SJCRH30 (cell line): ENCODE results near the gene LRP1-AS. TPM values are rescaled to one million over a fixed set of nuclear protein-coding genes. Genes with fewer than 3 reads are reported as not detected.

Experiments used
- DNase-seq, 2 experiments: peaks; one replicate each; pipeline ENCODE4 v3.0.0-alpha.2; 2015 to 2020
- H3K27ac ChIP-seq: fragments of 250-450 bp; sonication (Bioruptor Pico); 2 replicates; pipeline ENCODE4 v1.5.1; 2020; ENCODE audit warnings: mild to moderate bottlenecking, moderate library complexity
- H3K27me3 ChIP-seq: fragments of 250-450 bp; sonication (Bioruptor Pico); 2 replicates; pipeline ENCODE4 v1.5.1; 2020; ENCODE audit warnings: mild to moderate bottlenecking, moderate library complexity
- H3K36me3 ChIP-seq: fragments of 250-450 bp; sonication (Bioruptor Pico); 2 replicates; pipeline ENCODE4 v1.5.1; 2020; ENCODE audit warnings: mild to moderate bottlenecking, moderate library complexity
- H3K4me1 ChIP-seq: fragments of 250-450 bp; sonication (Bioruptor Pico); 2 replicates; pipeline ENCODE4 v1.5.1; 2020; ENCODE audit warnings: mild to moderate bottlenecking, moderate library complexity
- H3K4me3 ChIP-seq: fragments of 250-450 bp; sonication (Bioruptor Pico); 2 replicates; pipeline ENCODE4 v1.5.1; 2020; ENCODE audit warnings: mild to moderate bottlenecking, moderate library complexity
- H3K9me3 ChIP-seq: fragments of 250-450 bp; sonication (Bioruptor Pico); replicated peaks from 2 replicates; pipeline ENCODE4 v1.5.1; 2020; ENCODE audit warnings: mild to moderate bottlenecking, moderate library complexity
- total RNA-seq: library from RNA; depleted of rRNA; stranded (reverse); fragments of >200 nt; shearing (Covaris generic); gene quantifications from 2 replicates; pipeline ENCODE4 v1.2.3, GENCODE V29; 2014

LRP1-AS gene
- total RNA-seq, 1 experiment from 2014 or later, result 1.3 TPM

DNA sequence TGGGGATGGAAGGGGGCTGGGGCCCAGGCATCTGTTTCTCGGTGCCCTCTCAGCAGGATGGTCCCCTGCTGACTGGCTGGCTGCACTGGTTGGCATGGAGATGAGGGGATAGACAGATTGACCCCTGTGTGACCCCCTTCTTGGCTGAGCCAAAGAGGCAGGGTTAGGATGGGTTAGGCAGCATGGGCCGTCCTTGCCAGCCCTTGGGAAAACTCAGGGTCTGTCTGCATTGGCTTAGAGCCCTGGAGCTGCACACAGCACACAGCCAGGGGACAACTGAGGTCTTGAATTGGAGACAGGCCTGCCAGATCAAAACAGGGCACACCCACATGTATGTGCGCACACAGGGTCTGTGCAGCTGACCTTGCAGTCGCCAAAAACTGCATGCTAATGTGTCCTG, 11.2 kb upstream of the LRP1-AS start:
- no peak overlapping the region for H3K4me3 ChIP-seq
- H3K27ac ChIP-seq, result no peak overlapping the region
- H3K4me1 ChIP-seq, result no peaks in the 10 kb centered on the region
- DNase-seq, result no peak
- no peaks in the 10 kb centered on the region for H3K9me3 ChIP-seq
- no peaks in the 10 kb centered on the region for H3K27me3 ChIP-seq
- H3K36me3 ChIP-seq, result peaks cover 34% of the 10 kb centered on the region

DNA sequence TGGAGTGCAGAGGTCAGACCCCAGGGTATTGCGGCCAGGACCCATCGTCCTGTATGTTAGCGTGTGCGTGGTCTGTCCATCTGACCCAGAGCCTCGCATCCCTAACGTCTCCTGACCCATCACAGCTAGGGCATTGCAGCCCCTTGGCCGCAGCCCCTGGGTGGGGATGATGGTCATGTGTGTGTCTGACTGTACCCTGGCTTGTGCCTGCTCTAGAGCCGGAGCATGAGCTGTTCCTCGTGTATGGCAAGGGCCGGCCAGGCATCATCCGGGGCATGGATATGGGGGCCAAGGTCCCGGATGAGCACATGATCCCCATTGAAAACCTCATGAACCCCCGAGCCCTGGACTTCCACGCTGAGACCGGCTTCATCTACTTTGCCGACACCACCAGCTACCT, 10.8 kb upstream of the LRP1-AS start:
- DNase-seq, result no peak
- no peaks in the 10 kb centered on the region for H3K27me3 ChIP-seq
- H3K27ac ChIP-seq, result no peak overlapping the region
- H3K4me3 ChIP-seq, result no peak overlapping the region
- no peaks in the 10 kb centered on the region for H3K4me1 ChIP-seq
- H3K9me3 ChIP-seq, result no peaks in the 10 kb centered on the region
- H3K36me3 ChIP-seq, result peaks cover 34% of the 10 kb centered on the region

DNA sequence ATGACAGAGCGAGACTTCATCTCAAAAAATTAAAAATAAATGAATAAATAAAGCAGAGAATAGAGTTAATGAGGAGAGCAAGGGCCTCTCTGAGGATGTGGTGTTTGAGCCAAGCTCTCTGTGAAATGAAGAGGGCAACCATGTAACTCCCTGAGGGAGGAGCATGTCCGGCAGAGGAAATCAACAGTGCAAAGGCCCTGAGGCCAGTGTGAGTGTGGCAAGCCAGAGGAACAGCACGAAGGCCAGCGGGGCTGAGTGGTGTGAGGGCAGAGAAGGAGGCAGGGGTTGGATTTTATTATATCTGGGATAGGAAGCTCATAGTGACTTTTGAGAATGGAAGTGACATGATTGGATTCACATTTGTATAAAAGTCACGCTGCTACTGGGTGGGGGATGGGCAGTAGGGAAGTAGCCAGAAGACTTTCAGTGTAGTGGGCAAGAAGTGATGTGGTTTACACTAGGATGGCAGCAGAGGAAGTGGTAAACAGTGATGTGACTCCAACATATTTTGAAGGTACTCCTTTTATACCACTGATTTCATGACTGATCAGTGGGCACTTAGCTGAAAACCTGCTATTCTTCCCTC, 10.3 kb upstream of the LRP1-AS start:
- H3K9me3 ChIP-seq, result no peaks in the 10 kb centered on the region
- H3K27ac ChIP-seq, result no peak overlapping the region
- H3K36me3 ChIP-seq, result peaks cover 34% of the 10 kb centered on the region
- no peaks in the 10 kb centered on the region for H3K4me1 ChIP-seq
- DNase-seq, result no peak
- no peak overlapping the region for H3K4me3 ChIP-seq
- no peaks in the 10 kb centered on the region for H3K27me3 ChIP-seq

DNA sequence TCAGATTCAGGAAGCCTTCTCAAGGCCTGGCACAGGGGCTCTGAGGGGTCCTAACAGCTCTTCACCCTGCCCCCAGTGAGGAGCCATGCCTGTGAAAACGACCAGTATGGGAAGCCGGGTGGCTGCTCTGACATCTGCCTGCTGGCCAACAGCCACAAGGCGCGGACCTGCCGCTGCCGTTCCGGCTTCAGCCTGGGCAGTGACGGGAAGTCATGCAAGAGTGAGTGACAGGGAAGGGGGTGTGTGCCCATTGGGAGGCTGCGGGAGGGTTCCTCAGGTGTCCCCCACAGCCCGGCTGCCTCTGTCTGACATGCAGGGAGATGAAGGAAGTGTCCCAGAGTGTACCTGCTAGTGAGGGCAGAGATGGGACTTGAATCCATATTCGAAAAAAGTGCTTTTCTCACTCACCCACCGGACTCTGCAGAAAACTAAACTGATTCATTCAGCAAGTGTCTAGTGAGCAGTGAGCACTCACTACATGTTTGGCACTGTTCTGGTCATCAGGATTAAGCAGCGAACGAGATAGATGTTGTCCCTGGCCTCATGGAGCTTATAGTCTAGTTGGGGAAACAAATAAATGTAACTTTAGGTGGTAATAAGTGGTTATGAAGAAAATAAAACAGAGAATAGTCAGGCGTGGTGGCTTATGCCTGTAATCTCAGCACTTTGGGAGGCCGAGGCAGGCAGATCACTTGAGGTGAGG, 9.4 kb upstream of the LRP1-AS start:
- no peaks in the 10 kb centered on the region for H3K9me3 ChIP-seq
- H3K27me3 ChIP-seq, result no peaks in the 10 kb centered on the region
- H3K27ac ChIP-seq, result no peak overlapping the region
- no peak for DNase-seq
- peaks cover 34% of the 10 kb centered on the region for H3K36me3 ChIP-seq
- no peaks in the 10 kb centered on the region for H3K4me1 ChIP-seq
- H3K4me3 ChIP-seq, result no peak overlapping the region

DNA sequence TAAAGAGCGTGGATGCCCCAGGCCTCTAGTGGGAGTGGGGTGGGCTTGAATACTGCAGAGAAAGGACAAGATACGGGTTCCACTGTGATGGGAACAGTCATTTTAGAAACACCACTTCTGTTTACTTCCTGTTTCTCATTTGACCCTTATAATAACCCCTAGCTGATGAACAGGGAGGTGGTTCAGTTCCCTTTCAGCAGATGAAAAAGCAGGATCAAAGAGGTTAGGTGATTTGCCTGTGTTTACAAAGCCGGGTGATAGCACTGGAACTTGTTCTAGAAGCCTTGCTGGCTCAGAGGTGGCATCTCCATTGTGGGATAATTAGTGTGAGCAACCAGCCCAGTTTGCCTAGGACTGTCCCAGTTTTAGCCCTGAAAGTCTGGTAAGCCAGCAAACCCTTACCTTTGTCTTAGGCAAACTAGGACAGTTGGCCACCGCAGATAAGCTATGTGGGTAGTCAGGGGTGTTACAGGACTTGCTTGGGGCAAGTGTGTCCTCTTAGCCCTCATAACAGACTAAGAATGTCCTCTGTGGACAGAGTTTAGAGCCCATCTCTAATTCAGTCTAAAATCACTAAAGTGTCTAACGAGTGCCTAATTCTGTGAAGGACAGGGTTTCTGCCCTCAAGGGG, 7.5 kb upstream of the LRP1-AS start:
- H3K4me1 ChIP-seq, result no peaks in the 10 kb centered on the region

DNA sequence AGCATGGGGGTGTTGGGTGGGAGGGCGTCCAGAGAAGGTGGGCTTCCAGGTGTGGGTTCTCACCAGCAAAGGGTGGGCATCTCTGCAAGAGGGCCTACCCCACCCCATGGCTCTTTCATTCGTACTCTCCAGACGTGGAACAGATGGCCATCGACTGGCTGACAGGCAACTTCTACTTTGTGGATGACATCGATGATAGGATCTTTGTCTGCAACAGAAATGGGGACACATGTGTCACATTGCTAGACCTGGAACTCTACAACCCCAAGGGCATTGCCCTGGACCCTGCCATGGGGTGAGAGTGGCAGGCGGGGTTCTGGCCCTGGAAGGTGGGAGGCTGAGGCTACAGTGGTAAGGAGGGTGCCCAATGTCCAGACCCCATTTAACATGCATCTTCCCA, 6.7 kb upstream of the LRP1-AS start:
- no peak overlapping the region for H3K27ac ChIP-seq
- no peaks in the 10 kb centered on the region for H3K27me3 ChIP-seq
- H3K4me1 ChIP-seq, result no peaks in the 10 kb centered on the region
- no peak overlapping the region for H3K4me3 ChIP-seq
- no peaks in the 10 kb centered on the region for H3K9me3 ChIP-seq
- peaks cover 35% of the 10 kb centered on the region for H3K36me3 ChIP-seq
- DNase-seq, result no peak

More for the DNA sequence above, 7.5 kb upstream of the LRP1-AS start:
- Histone ChIP-seq H3K36me3 (peaks cover 34% of the 10 kb centered on the region), H3K9me3 (no peaks in the 10 kb centered on the region), H3K4me3 (no peak overlapping the region), H3K27me3 (no peaks in the 10 kb centered on the region), H3K27ac (no peak overlapping the region)
- DNase-seq, result no peak

DNA sequence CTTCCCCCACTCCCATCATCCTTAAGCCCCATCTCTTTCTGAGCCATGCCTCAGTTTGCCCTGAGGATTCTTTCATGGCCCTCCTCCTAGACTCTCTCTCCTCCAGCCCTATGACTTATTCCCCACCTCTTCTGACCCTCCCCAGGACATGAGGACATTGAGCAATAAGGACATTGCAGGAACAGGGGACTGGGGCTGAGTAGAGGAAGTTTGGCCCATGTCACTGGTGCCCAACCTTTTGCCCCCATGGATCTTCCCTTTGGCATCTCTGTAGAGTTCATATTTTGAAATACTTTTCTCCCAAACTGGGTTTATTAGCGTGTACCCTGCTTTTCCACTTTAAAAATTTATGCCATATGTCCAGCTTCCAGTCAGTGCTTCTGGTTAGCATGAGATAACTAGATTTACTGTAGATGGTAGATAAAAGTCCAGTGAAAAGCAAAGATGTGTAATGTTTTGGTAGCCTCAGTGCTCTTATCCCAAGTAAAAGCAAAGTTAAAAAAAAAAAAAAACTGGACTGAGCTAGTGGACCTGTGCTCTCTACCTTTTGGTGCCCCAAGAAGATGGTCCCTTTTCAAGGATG, 6.1 kb upstream of the LRP1-AS start:
- H3K4me1 ChIP-seq, result no peaks in the 10 kb centered on the region
- H3K27ac ChIP-seq, result no peak overlapping the region
- no peak overlapping the region for H3K4me3 ChIP-seq
- no peaks in the 10 kb centered on the region for H3K9me3 ChIP-seq
- H3K27me3 ChIP-seq, result no peaks in the 10 kb centered on the region
- no peak for DNase-seq
- peaks cover 33% of the 10 kb centered on the region for H3K36me3 ChIP-seq

DNA sequence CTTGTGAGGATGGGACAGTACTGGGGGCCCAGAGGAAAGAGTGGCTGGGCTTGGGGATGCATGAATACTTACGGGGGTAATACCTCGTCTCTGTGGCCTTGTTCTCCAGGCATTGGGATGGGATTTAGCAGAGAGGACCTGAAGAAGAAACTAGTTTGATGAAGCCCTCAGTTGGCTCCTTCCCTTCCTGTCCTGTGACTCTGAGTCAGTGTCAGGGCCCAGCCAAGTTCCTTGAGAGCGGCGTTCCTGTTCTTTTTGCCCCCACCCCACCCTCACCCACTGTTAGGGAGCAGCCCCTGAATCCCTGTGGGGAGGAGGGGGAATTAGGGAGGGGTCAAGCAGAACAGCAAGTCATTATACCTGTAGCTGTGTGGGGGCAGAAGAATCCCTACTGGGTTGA, 5.2 kb upstream of the LRP1-AS start:
- H3K27me3 ChIP-seq, result no peaks in the 10 kb centered on the region
- H3K36me3 ChIP-seq, result peaks cover 33% of the 10 kb centered on the region
- H3K9me3 ChIP-seq, result no peaks in the 10 kb centered on the region
- H3K4me3 ChIP-seq, result no peak overlapping the region
- no peak overlapping the region for H3K27ac ChIP-seq
- no peak for DNase-seq
- H3K4me1 ChIP-seq, result peaks cover 2% of the 10 kb centered on the region; the same call in 1 of the 2 replicates

DNA sequence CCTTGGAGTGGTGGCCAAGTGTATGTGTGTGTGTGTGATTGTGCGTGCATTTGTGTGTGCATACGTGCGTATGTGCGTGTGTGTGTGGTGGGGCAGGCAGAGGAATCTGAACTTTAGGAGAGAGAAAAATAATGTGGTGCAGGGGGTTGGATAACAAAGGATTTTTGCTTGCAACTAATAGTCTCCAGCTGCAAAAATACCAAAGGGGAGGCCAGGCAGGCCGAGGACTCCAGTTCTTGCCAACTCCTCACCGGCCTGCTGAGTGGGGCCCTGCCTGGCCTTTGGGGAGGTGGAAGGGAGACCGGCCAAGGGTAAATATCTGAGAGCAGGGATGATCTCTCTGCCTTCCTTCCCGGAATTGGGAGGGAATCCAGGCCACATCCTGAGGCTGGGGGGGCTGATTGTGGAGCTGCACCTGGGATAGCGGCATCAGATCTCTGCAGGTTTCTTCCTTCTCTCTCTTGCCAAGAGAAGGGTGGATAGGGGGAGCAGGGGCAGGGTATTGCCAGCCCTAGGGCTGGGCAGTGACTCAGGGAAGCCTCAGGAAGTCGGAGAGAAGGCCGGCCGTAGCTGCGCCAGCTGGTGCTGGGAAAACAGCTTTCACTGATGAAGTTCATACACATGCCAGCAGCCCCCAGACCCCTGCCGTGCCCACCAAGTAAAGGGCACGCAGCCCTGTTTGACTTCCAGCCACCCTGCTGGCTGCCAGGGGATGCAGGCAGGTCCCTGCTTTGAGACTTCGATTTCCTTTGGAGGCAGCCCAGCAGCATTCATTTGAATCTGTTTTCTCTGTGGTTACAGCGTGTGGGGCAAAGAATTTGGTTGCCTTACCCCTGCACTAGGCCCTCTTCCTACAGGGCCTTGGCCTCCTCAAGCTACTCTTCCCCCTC, 4.6 kb upstream of the LRP1-AS start:
- peaks cover 6% of the 10 kb centered on the region; the same call in 1 of the 2 replicates for H3K4me1 ChIP-seq
- no peak overlapping the region for H3K27ac ChIP-seq
- no peak for DNase-seq
- H3K27me3 ChIP-seq, result no peaks in the 10 kb centered on the region
- H3K36me3 ChIP-seq, result peaks cover 26% of the 10 kb centered on the region
- H3K4me3 ChIP-seq, result no peak overlapping the region
- no peaks in the 10 kb centered on the region for H3K9me3 ChIP-seq

DNA sequence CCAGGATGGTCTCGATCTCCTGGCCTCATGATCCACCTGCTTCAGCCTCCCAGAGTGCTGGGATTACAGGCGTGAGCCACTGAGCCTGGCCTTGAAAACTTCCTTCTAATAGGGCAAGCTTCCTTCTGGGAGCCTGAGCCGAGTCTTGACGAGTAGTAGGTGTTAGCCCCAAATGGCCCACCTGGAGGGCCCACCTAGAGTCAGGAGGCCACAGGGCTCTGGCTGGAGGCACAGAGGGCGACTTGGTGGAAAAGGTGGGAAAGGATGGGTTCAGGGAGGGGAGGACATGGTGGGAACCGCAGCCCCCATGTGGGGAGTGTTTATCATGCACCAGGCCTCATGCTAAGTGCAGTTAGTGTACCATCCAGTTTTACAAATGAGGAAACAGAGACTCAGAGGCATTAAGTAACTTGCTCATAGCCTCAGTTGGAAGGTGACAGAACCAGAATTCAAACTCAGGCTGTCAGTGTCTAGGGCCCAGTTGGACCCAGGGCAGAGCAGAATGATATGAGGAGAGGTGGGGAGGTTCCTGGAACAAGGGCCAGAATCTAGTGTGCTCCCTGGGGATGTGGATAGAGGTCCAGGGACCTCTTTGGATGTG, 3.1 kb upstream of the LRP1-AS start:
- Histone ChIP-seq H3K9me3 (no peaks in the 10 kb centered on the region), H3K4me1 (peaks cover 6% of the 10 kb centered on the region; the same call in 1 of the 2 replicates), H3K36me3 (peaks cover 25% of the 10 kb centered on the region), H3K4me3 (no peak overlapping the region), H3K27me3 (no peaks in the 10 kb centered on the region), H3K27ac (no peak overlapping the region)
- no peak for DNase-seq

DNA sequence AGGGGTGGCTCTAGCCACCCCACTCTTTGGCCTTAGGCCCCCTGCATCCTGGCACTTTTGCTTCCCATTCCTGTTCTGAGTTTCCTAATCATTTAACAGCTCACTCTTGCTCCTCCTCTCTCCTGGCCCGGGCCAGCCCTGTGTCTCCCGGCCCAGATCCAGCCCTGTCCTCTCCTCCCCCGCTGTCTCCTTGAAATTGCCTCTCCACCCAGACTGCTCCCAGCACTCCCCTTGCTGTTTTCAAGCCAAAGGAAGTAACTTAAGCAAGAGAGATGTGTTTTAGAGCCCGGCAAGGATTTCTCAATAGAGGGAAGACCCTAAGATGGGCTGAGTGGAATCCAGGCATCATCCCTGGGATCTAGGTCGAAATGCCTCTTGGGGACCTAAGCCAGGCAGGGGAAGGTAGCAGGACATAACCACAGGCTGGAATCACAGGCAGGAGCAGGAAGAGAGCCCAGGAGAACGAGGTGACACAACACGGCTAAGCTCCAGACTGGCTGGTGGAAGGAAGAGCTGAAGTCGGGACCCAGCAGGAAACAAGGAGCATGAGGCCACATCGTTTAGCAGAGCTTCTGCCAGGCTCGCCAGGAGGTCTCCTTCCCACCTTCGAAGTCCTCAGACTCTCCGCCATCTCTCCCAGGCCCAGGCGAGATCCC, 2.0 kb upstream of the LRP1-AS start:
- Histone ChIP-seq H3K27me3 (no peaks in the 10 kb centered on the region), H3K27ac (no peak overlapping the region), H3K4me1 (peaks cover 6% of the 10 kb centered on the region; the same call in 1 of the 2 replicates), H3K36me3 (peaks cover 31% of the 10 kb centered on the region), H3K4me3 (no peak overlapping the region), H3K9me3 (no peaks in the 10 kb centered on the region)
- no peak for DNase-seq

DNA sequence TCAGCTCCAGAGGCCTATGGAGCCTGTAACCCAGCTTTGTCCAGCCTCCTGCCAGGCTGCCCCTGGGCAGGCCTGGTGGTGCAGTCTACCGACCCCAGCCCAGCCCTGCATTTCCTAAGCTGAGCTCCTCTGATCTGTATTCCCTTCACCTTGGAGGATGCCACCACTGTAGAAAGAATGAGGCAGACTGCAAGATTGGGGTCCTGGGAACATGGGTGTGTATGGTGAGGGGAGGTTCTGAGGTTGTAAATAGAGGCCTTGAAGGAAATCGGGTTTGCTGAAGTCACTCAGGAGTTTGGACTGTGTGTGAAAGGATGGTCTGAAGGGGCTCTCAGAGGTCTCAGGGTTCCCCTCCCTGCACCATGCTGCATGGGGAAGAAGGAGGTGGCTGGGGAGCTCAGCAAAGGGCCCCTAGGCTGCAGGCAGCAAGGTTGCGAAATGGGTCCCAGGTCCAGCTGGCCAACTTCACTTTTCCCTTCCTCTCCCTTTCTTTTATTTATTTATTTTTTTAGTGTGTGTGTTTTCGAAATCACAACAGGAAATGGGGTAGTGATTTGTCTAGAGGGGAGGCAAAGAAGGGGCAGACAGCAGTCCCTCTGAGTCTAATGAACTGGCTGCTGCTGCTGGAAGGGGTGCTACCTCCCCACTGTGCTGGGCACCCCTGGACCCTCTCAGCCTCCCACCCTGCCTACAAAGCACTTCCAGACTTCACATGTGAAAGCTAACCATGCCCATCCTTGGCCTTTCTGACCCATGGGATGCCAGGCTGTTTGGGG, 1.2 kb upstream of the LRP1-AS start:
- Histone ChIP-seq H3K4me1 (peaks cover 6% of the 10 kb centered on the region; the same call in 1 of the 2 replicates), H3K27ac (no peak overlapping the region), H3K27me3 (no peaks in the 10 kb centered on the region), H3K36me3 (peaks cover 33% of the 10 kb centered on the region), H3K9me3 (no peaks in the 10 kb centered on the region), H3K4me3 (no peak overlapping the region)
- no peak for DNase-seq

DNA sequence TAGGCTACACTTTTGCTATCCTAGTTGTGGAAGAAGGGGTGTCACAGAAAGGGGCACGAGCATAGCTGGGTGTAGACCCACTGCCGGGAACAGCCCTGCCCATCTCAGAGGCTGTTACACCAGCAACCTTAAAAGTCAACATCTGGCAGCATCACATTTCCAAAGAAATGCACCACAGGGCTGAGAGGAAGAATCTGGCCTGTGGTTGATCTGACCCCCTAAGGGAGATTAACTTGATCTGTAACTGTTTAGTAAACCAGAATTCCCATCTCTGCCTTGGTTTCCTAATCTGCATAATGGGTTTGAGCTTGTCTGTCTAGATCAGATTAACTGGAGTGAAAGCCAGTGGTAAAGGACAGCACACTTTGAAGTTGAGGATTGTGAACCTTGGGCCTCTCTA, 1.3 kb downstream of the LRP1-AS start:
- no peak overlapping the region for H3K4me3 ChIP-seq
- no peak overlapping the region for H3K27ac ChIP-seq
- no peaks in the 10 kb centered on the region for H3K9me3 ChIP-seq
- peaks cover 44% of the 10 kb centered on the region for H3K36me3 ChIP-seq
- DNase-seq, result no peak
- peaks cover 6% of the 10 kb centered on the region; the same call in 1 of the 2 replicates for H3K4me1 ChIP-seq
- H3K27me3 ChIP-seq, result no peaks in the 10 kb centered on the region
